Body of pancreas (tissue), 4 donors: Measurements from ENCODE around the gene PXYLP1.

Experiments used
- POLR2A ChIP-seq, 3 donors: fragments of 450-650 bp; IDR thresholded peaks; one replicate each; pipeline ENCODE4 v1.6.1; 2016; ENCODE audit warnings: antibody characterized with exemption in 3 of 3, mild to moderate bottlenecking in 2 of 3
- TF ChIP-seq, protein P1 (sequence below), 7 experiments: fragments of 450-650 bp in 4 of 7; fragments of 200-600 bp in 3 of 7; sonication (generic) in 3 of 7; IDR thresholded peaks; one replicate each; pipeline ENCODE4 v1.5.1; 2016 to 2019; ENCODE audit warnings: antibody characterized with exemption in 7 of 7

DNA sequence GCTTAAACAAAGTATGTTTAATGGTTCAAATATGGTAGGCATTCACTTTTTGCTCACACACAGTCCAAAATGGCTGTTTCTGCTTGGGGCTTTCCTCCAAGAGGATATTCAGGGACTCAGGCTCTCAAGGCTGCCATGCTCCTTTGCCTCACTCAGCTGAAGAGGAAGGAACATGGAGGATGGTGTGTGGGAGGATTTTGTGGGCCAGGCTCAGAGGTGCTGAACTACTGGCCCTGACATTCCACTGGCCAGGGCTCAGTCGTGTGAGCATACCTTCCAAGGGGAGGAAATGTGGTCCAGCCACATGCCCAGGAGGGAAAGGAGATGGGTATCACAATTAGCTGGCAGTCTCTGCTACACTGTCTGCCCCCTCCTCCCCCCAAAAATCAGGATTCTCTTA lies 8.7 kb downstream of the PXYLP1 start:
- TF ChIP-seq, protein P1, sequence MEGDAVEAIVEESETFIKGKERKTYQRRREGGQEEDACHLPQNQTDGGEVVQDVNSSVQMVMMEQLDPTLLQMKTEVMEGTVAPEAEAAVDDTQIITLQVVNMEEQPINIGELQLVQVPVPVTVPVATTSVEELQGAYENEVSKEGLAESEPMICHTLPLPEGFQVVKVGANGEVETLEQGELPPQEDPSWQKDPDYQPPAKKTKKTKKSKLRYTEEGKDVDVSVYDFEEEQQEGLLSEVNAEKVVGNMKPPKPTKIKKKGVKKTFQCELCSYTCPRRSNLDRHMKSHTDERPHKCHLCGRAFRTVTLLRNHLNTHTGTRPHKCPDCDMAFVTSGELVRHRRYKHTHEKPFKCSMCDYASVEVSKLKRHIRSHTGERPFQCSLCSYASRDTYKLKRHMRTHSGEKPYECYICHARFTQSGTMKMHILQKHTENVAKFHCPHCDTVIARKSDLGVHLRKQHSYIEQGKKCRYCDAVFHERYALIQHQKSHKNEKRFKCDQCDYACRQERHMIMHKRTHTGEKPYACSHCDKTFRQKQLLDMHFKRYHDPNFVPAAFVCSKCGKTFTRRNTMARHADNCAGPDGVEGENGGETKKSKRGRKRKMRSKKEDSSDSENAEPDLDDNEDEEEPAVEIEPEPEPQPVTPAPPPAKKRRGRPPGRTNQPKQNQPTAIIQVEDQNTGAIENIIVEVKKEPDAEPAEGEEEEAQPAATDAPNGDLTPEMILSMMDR (IDR thresholded peaks at IDR 0.05), result no peak
- TF ChIP-seq POLR2A (IDR thresholded peaks at IDR 0.05), result no peak
